ENCODE measurements around the gene PAH. TPM values are rescaled to one million over a fixed set of nuclear protein-coding genes. Genes with fewer than 3 reads are reported as not detected.
A peak's percentile ranks its signal among the peaks of the same experiment; 100 is the strongest.
"Not testable (repeated sequence)": the region's sequence is repeated elsewhere in the genome, so short reads cannot be mapped to it uniquely, and the experiment has no call there.

Gene PAH
- total RNA-seq, 2 donors from 2014 or later: 0.32 TPM; not detected in 1

DNA sequence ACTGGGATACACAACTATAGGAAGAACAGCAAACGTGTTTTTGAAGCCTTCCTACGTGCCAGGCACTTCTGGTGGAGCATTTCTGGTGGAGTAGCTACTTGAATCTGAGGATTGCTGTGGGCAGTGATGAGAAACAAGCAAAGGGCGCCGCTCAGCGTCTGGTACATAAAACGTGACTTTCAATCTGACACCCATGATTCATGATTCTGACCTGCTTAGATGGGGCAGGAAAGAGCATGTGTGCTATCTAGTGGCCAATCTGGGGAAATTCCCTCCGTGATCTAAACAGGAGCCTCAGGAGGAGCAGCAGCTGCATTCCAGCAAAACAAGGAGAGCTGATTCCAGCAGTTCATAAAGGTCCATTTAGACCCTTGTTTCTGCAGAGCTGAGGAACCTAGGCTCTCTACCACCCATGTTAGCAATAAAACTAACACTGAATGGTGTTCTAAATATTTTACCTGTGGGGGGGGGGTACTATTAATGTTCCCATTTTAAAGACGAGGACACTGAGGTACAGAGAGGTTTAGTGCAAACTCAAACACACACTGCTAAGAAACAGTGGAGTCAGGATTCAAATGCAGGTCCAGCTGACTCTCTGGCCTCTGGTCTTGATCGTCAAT lies 37.8 kb downstream of the PAH start:
- peak; percentile 58 to 84 for ATAC-seq
- H3K36me3 Mint-ChIP-seq: no peaks in the 10 kb centered on the region

GRCh38 chr12:102876883-102877282 lies 40.2 kb downstream of the PAH start:
- Mint-ChIP-seq H3K36me3 (no peaks in the 10 kb centered on the region), H3K9me3 (peaks cover 0 to 3% of the 10 kb centered on the region in 2 donors), H3K27ac (no peak overlapping the region)
- DNase-seq (ENCODE audit: low spot score in 2 of 2): no peak
- no peak for ATAC-seq

More for the DNA sequence above, 37.8 kb downstream of the PAH start:
- Mint-ChIP-seq H3K9me3 (no peaks in the 10 kb centered on the region), H3K27ac (no peak overlapping the region)
- DNase-seq (ENCODE audit: low spot score in 2 of 2): peak in 1 of 2 donors; percentile 6

DNA sequence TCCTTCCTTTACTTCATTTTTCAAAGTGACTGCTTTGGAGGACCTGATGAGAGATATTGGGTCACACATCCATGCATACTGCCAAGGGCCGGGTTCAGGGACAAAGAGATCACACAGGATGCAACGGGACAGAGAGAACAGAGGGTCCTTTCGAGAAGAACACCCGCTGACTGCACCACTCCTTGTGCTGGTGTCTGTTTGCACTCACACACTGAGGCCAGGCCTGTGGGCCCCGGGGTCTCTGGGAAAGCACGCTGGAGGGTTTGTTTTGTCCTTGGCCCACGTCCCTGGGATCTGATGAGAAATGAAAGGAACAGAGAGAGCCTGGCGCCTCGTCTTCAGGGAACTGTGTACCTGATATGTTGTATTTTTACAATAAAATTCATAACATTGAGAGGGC lies 42.2 kb downstream of the PAH start:
- Mint-ChIP-seq H3K36me3 (no peaks in the 10 kb centered on the region), H3K9me3 (peaks cover 0 to 3% of the 10 kb centered on the region in 2 donors), H3K27ac (no peak overlapping the region)
- ATAC-seq (no peak), DNase-seq (ENCODE audit: low spot score in 2 of 2) (no peak)

DNA sequence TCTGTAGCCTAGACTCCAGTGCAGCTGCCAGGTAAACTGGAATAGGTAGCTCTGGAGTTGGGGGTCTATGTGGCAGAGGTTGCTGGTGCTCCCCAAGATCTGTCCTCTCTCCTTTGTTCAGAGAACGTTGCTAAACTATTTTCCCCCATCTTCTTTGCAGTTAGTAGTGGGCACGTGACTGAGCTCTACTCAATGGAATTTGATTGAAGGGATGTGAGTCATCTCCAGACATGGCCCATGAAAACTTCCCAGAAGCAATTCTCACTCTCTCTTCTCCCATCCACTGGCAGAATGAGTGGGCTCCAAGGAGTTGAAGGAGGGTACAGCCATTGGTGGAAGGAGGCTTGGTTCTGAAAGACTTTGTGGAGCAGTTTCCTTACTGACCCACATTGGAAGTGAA lies 44.0 kb downstream of the PAH start:
- Mint-ChIP-seq H3K9me3 (peaks cover 0 to 3% of the 10 kb centered on the region in 2 donors), H3K36me3 (no peaks in the 10 kb centered on the region), H3K27ac (no peak overlapping the region)
- DNase-seq (ENCODE audit: low spot score in 2 of 2): no peak
- no peak for ATAC-seq

GRCh38 chr12:102871014-102871413 lies 46.0 kb downstream of the PAH start:
- ATAC-seq: no peak
- DNase-seq (ENCODE audit: low spot score in 2 of 2): no peak
- H3K36me3 Mint-ChIP-seq: no peaks in the 10 kb centered on the region

GRCh38 chr12:102869571-102869970 lies 47.5 kb downstream of the PAH start:
- no peak for DNase-seq (ENCODE audit: low spot score in 2 of 2)
- H3K9me3 Mint-ChIP-seq: peaks cover 0 to 3% of the 10 kb centered on the region in 2 donors
- H3K36me3 Mint-ChIP-seq: no peaks in the 10 kb centered on the region
- no peak for ATAC-seq
- no peak overlapping the region for H3K27ac Mint-ChIP-seq

More at GRCh38 chr12:102871014-102871413, 46.0 kb downstream of the PAH start:
- Mint-ChIP-seq H3K27ac (no peak overlapping the region), H3K9me3 (peaks cover 0 to 3% of the 10 kb centered on the region in 2 donors)

- no peak for ATAC-seq
- no peaks in the 10 kb centered on the region for H3K36me3 Mint-ChIP-seq
- no peak for DNase-seq (ENCODE audit: low spot score in 2 of 2)
- H3K27ac Mint-ChIP-seq: no peak overlapping the region
- H3K9me3 Mint-ChIP-seq: no peaks in the 10 kb centered on the region
Observed at GRCh38 chr12:102865821-102866615, 51.0 kb downstream of the PAH start.

GRCh38 chr12:102862486-102862885 lies 54.6 kb downstream of the PAH start:
- no peak overlapping the region for H3K27ac Mint-ChIP-seq
- H3K9me3 Mint-ChIP-seq: no peaks in the 10 kb centered on the region
- no peak for DNase-seq (ENCODE audit: low spot score in 2 of 2)
- no peak for ATAC-seq
- H3K36me3 Mint-ChIP-seq: peaks cover 0 to 5% of the 10 kb centered on the region in 2 donors

- H3K9me3 Mint-ChIP-seq: peaks cover 6 to 15% of the 10 kb centered on the region in 2 donors
- H3K27ac Mint-ChIP-seq: no peak overlapping the region
- DNase-seq (ENCODE audit: low spot score in 2 of 2) (no peak), ATAC-seq (no peak)
- H3K36me3 Mint-ChIP-seq: no peaks in the 10 kb centered on the region
Observed at GRCh38 chr12:102851246-102851645, 65.8 kb downstream of the PAH start.

GRCh38 chr12:102849722-102850447 lies 67.2 kb downstream of the PAH start:
- peaks cover 6 to 15% of the 10 kb centered on the region in 2 donors for H3K9me3 Mint-ChIP-seq
- H3K27ac Mint-ChIP-seq: no peak overlapping the region
- no peak for DNase-seq (ENCODE audit: low spot score in 2 of 2)
- no peak for ATAC-seq
- no peaks in the 10 kb centered on the region for H3K36me3 Mint-ChIP-seq

- ATAC-seq (no peak), DNase-seq (ENCODE audit: low spot score in 2 of 2) (no peak)
- Mint-ChIP-seq H3K36me3 (no peaks in the 10 kb centered on the region), H3K27ac (no peak overlapping the region), H3K9me3 (peaks cover 6 to 11% of the 10 kb centered on the region in 2 donors)
Observed at GRCh38 chr12:102848832-102849231, 68.2 kb downstream of the PAH start.

- Mint-ChIP-seq H3K36me3 (no peaks in the 10 kb centered on the region), H3K27ac (no peak overlapping the region), H3K9me3 (peaks cover 6 to 11% of the 10 kb centered on the region in 2 donors)
- ATAC-seq (no peak), DNase-seq (ENCODE audit: low spot score in 2 of 2) (no peak)
Observed at GRCh38 chr12:102847131-102847530, 69.9 kb downstream of the PAH start.

- H3K27ac Mint-ChIP-seq: no peak overlapping the region
Observed at GRCh38 chr12:102833687-102834441, 83.2 kb downstream of the PAH start.

GRCh38 chr12:102832826-102833225 lies 84.2 kb downstream of the PAH start:
- H3K27ac Mint-ChIP-seq; DNase-seq (ENCODE audit: low spot score in 2 of 2); H3K9me3 Mint-ChIP-seq; H3K36me3 Mint-ChIP-seq; ATAC-seq: not testable (repeated sequence)

More at GRCh38 chr12:102833687-102834441, 83.2 kb downstream of the PAH start:
- Mint-ChIP-seq H3K9me3 (no peaks in the 10 kb centered on the region), H3K36me3 (no peaks in the 10 kb centered on the region)
- ATAC-seq (no peak), DNase-seq (ENCODE audit: low spot score in 2 of 2) (no peak)

DNA sequence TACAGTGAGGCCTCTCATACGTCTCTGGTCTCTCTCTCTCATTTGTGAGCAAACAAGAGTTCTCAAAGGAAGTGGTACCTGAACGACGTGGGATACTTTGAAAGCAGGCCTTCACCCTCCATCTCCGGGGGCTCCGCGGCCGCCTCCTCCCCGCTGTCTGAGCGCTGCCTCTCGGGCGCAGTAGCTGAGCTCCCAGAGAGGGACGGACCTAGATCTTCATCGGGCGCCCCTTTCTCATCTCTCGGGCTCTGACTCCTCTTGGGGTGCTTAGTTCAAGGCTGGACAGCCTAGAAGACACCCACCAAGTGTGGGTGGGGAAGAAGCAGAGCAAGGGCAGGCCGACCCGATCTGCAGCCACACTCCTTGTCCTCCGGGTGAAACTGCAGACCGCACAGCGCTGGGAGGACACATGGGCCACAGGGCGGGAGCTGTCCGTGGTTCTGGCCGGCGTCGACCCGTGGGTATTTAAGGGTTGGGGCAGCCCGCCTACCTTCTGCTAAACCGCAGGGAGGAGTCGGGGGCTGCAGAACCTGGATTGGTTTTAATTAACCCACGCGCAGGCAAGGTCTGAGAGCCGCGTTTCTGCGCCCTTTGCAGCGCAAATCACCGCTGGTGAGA lies 92.7 kb downstream of the PAH start:
- H3K9me3 Mint-ChIP-seq: peaks cover 5 to 12% of the 10 kb centered on the region in 2 donors
- DNase-seq (ENCODE audit: low spot score in 2 of 2) (no peak), ATAC-seq (no peak)
- peaks cover 5 to 8% of the 10 kb centered on the region in 2 donors for H3K36me3 Mint-ChIP-seq
- H3K27ac Mint-ChIP-seq: no peak overlapping the region

- H3K36me3 Mint-ChIP-seq: peaks cover 5 to 8% of the 10 kb centered on the region in 2 donors
- no peak for DNase-seq (ENCODE audit: low spot score in 2 of 2)
Observed at GRCh38 chr12:102821149-102821548, 95.9 kb downstream of the PAH start.

More at GRCh38 chr12:102821149-102821548, 95.9 kb downstream of the PAH start:
- ATAC-seq: no peak
- Mint-ChIP-seq H3K27ac (no peak overlapping the region), H3K9me3 (peaks cover 5 to 12% of the 10 kb centered on the region in 2 donors)
